NCI-H1436 treated with DMSO at 0.1 percent for 48 hours (cell line): ENCODE data around the gene BPTF.
A peak's percentile ranks its signal among the peaks of the same experiment; 100 is the strongest.
"Not testable (repeated sequence)": the region's sequence is repeated elsewhere in the genome, so short reads cannot be mapped to it uniquely, and the experiment has no call there.

Source experiments
- DNase-seq: peaks from one replicate; lab custom pipeline; 2025; lab: John Stamatoyannopoulos, UW

The BPTF gene

GRCh38 chr17:67881083-67881482 is 55.8 kb downstream of the BPTF start:
- no peak for DNase-seq

GRCh38 chr17:67884741-67885140 is 59.4 kb downstream of the BPTF start:
- no peak for DNase-seq

- DNase-seq, result no peak
These were observed 66.3 kb downstream of the BPTF start for GRCh38 chr17:67891481-67892119.

- DNase-seq, result no peak
These were observed 77.4 kb downstream of the BPTF start for GRCh38 chr17:67902511-67903231.

- not testable (repeated sequence) for DNase-seq
These were observed 80.0 kb downstream of the BPTF start for GRCh38 chr17:67905298-67905697.

GRCh38 chr17:67910117-67910803 is 85.0 kb downstream of the BPTF start:
- DNase-seq, result not testable (repeated sequence)

- no peak for DNase-seq
These were observed 85.9 kb downstream of the BPTF start for GRCh38 chr17:67911059-67911782.

- no peak for DNase-seq
These were observed 86.8 kb downstream of the BPTF start for GRCh38 chr17:67912088-67912487.

- DNase-seq, result no peak
These were observed 87.4 kb downstream of the BPTF start for GRCh38 chr17:67912656-67913055.

GRCh38 chr17:67920212-67920611 is 94.9 kb downstream of the BPTF start:
- DNase-seq, result no peak

- DNase-seq, result no peak
These were observed 97.2 kb downstream of the BPTF start for GRCh38 chr17:67922503-67922902.

- DNase-seq, result not testable (repeated sequence)
These were observed 103.5 kb downstream of the BPTF start for GRCh38 chr17:67928842-67929241.

- DNase-seq, result no peak
These were observed 105.9 kb downstream of the BPTF start for GRCh38 chr17:67931227-67931626.

GRCh38 chr17:67942810-67943209 is 117.5 kb downstream of the BPTF start:
- no peak for DNase-seq

GRCh38 chr17:67944035-67944434 is 118.7 kb downstream of the BPTF start:
- no peak for DNase-seq

- no peak for DNase-seq
These were observed 121.2 kb downstream of the BPTF start for GRCh38 chr17:67946513-67946912.

- no peak for DNase-seq
These were observed 122.1 kb downstream of the BPTF start for GRCh38 chr17:67947325-67947813.

GRCh38 chr17:67950945-67951344 is 125.6 kb downstream of the BPTF start:
- DNase-seq, result no peak

GRCh38 chr17:67959510-67959909 is 134.2 kb downstream of the BPTF start:
- DNase-seq, result no peak

- DNase-seq, result not testable (repeated sequence)
These were observed 135.0 kb downstream of the BPTF start for GRCh38 chr17:67960276-67960675.

- DNase-seq, result not testable (repeated sequence)
These were observed 136.9 kb downstream of the BPTF start for GRCh38 chr17:67962156-67962555.

GRCh38 chr17:67963145-67963572 is 137.9 kb downstream of the BPTF start:
- peak; percentile 57 for DNase-seq
